Stimulated activated naive B cell treated with anti-CD40 and anti-IgM and Interleukin-4, amounts not matched to agents 10 μg/mL and 1 μg/mL and 100 μg/mL, for 72 hours (primary cell): ENCODE data around the gene TMEM171.

Experiments used
- ATAC-seq, 2 donors: fragments of 150-1000 bp; cut with Tn5 transposase; replicated peaks; 2 replicates each; pipeline ENCODE4 v1.10.0; 2021; ENCODE audit warnings: moderate library complexity in 1 of 2
- DNase-seq: peaks from one replicate; pipeline ENCODE4 v3.0.0; 2021
- H3K27ac Mint-ChIP-seq: one replicate; pipeline ENCODE4 v1.8.0; 2022; ENCODE audit warnings: mild to moderate bottlenecking, mixed read lengths
- H3K27me3 Mint-ChIP-seq, 2 donors: one replicate each; pipeline ENCODE4 v1.8.0; 2022; ENCODE audit warnings: mixed read lengths in 2 of 2
- H3K36me3 Mint-ChIP-seq, 2 donors: one replicate each; pipeline ENCODE4 v1.8.0; 2022; ENCODE audit warnings: mixed read lengths in 2 of 2, mild to moderate bottlenecking in 1 of 2
- H3K4me1 Mint-ChIP-seq, 2 donors: one replicate each; pipeline ENCODE4 v1.8.0; 2022; ENCODE audit warnings: mixed read lengths in 2 of 2, mild to moderate bottlenecking in 1 of 2
- H3K4me3 Mint-ChIP-seq, 2 donors: one replicate each; pipeline ENCODE4 v1.8.0; 2022; ENCODE audit warnings: mild to moderate bottlenecking in 2 of 2, mixed read lengths in 2 of 2, moderate library complexity in 1 of 2
- H3K9me3 Mint-ChIP-seq, 2 donors: one replicate each; pipeline ENCODE4 v1.8.0; 2022; ENCODE audit warnings: mixed read lengths in 2 of 2, mild to moderate bottlenecking in 1 of 2

Gene TMEM171

GRCh38 chr5:73120222-73121118 lies at the start of gene TMEM171:
Gene TMEM171 (plus strand): TSS chr5:73120575. CDS start chr5:73123374, 2,799 bp downstream.
- Mint-ChIP-seq H3K36me3 (no peaks in the 10 kb centered on the region), H3K4me1 (peaks cover 9% of the 10 kb centered on the region in 2 donors), H3K9me3 (peaks cover 0 to 5% of the 10 kb centered on the region in 2 donors), H3K4me3 (peak within 1 kb of the TSS; percentile 39 to 53), H3K27ac (no peak within 1 kb of the TSS), H3K27me3 (peaks cover 55 to 79% of the 10 kb centered on the region in 2 donors)
- DNase-seq = no peak
- ATAC-seq = peak in 1 of 2 donors; percentile 18

GRCh38 chr5:73081093-73081492 lies 39.3 kb upstream of the TMEM171 start:
- Mint-ChIP-seq H3K27me3 (no peaks in the 10 kb centered on the region), H3K27ac (no peak overlapping the region), H3K4me3 (no peak overlapping the region), H3K36me3 (peaks cover 1 to 4% of the 10 kb centered on the region in 2 donors), H3K9me3 (no peaks in the 10 kb centered on the region), H3K4me1 (no peaks in the 10 kb centered on the region)
- DNase-seq (no peak), ATAC-seq (no peak)

- DNase-seq (no peak), ATAC-seq (no peak)
- Mint-ChIP-seq H3K36me3 (peaks cover 1 to 8% of the 10 kb centered on the region in 2 donors), H3K4me3 (no peak overlapping the region), H3K27me3 (no peaks in the 10 kb centered on the region), H3K9me3 (no peaks in the 10 kb centered on the region), H3K27ac (no peak overlapping the region), H3K4me1 (no peaks in the 10 kb centered on the region)
Observed at GRCh38 chr5:73088026-73088425, 32.3 kb upstream of the TMEM171 start.

GRCh38 chr5:73093943-73094342 lies 26.4 kb upstream of the TMEM171 start:
- no peak overlapping the region for H3K27ac Mint-ChIP-seq
- peaks cover 0 to 4% of the 10 kb centered on the region in 2 donors for H3K36me3 Mint-ChIP-seq
- ATAC-seq (peak; percentile 65), DNase-seq (no peak)
- H3K4me1 Mint-ChIP-seq = no peaks in the 10 kb centered on the region
- peaks cover 0 to 5% of the 10 kb centered on the region in 2 donors for H3K9me3 Mint-ChIP-seq
- H3K4me3 Mint-ChIP-seq = no peak overlapping the region
- no peaks in the 10 kb centered on the region for H3K27me3 Mint-ChIP-seq

GRCh38 chr5:73094415-73094814 lies 26.0 kb upstream of the TMEM171 start:
- H3K4me1 Mint-ChIP-seq = no peaks in the 10 kb centered on the region
- H3K27ac Mint-ChIP-seq = no peak overlapping the region
- DNase-seq (no peak), ATAC-seq (peak; percentile 76 to 85)
- H3K4me3 Mint-ChIP-seq = no peak overlapping the region
- peaks cover 0 to 5% of the 10 kb centered on the region in 2 donors for H3K9me3 Mint-ChIP-seq
- H3K36me3 Mint-ChIP-seq = peaks cover 0 to 4% of the 10 kb centered on the region in 2 donors
- no peaks in the 10 kb centered on the region for H3K27me3 Mint-ChIP-seq

GRCh38 chr5:73095564-73096238 lies 24.7 kb upstream of the TMEM171 start:
- ATAC-seq = no peak
- Mint-ChIP-seq H3K36me3 (peaks cover 0 to 4% of the 10 kb centered on the region in 2 donors), H3K9me3 (peaks cover 0 to 5% of the 10 kb centered on the region in 2 donors), H3K4me1 (peaks cover 2 to 6% of the 10 kb centered on the region in 2 donors), H3K27ac (no peak overlapping the region), H3K4me3 (no peak overlapping the region), H3K27me3 (no peaks in the 10 kb centered on the region)
- no peak for DNase-seq

- peaks cover 2 to 6% of the 10 kb centered on the region in 2 donors for H3K4me1 Mint-ChIP-seq
- H3K27me3 Mint-ChIP-seq = no peaks in the 10 kb centered on the region
- H3K9me3 Mint-ChIP-seq = peaks cover 0 to 5% of the 10 kb centered on the region in 2 donors
- no peak for DNase-seq
- peaks cover 0 to 2% of the 10 kb centered on the region in 2 donors for H3K36me3 Mint-ChIP-seq
- H3K27ac Mint-ChIP-seq = no peak overlapping the region
- H3K4me3 Mint-ChIP-seq = no peak overlapping the region
- ATAC-seq = peak; percentile 41 to 47
Observed at GRCh38 chr5:73096239-73096575, 24.2 kb upstream of the TMEM171 start.

- Mint-ChIP-seq H3K36me3 (no peaks in the 10 kb centered on the region), H3K27me3 (no peaks in the 10 kb centered on the region), H3K4me3 (no peak overlapping the region), H3K9me3 (peaks cover 0 to 5% of the 10 kb centered on the region in 2 donors), H3K4me1 (peaks cover 2 to 6% of the 10 kb centered on the region in 2 donors), H3K27ac (no peak overlapping the region)
- no peak for DNase-seq
- no peak for ATAC-seq
Observed at GRCh38 chr5:73097740-73098139, 22.6 kb upstream of the TMEM171 start.

- peak; percentile 76 to 89 for ATAC-seq
Observed at GRCh38 chr5:73100109-73100508, 20.3 kb upstream of the TMEM171 start.

GRCh38 chr5:73103870-73104299 lies 16.5 kb upstream of the TMEM171 start:
- Mint-ChIP-seq H3K4me3 (no peak overlapping the region), H3K36me3 (no peaks in the 10 kb centered on the region), H3K27me3 (peaks cover 15 to 18% of the 10 kb centered on the region in 2 donors), H3K27ac (no peak overlapping the region), H3K4me1 (peaks cover 2 to 6% of the 10 kb centered on the region in 2 donors), H3K9me3 (peaks cover 4% of the 10 kb centered on the region in 2 donors)
- no peak for DNase-seq
- no peak for ATAC-seq

More at GRCh38 chr5:73100109-73100508, 20.3 kb upstream of the TMEM171 start:
- no peaks in the 10 kb centered on the region for H3K36me3 Mint-ChIP-seq
- peaks cover 4 to 5% of the 10 kb centered on the region in 2 donors for H3K9me3 Mint-ChIP-seq
- H3K27me3 Mint-ChIP-seq = peaks cover 10 to 12% of the 10 kb centered on the region in 2 donors
- no peak overlapping the region for H3K4me3 Mint-ChIP-seq
- H3K27ac Mint-ChIP-seq = no peak overlapping the region
- peaks cover 2 to 6% of the 10 kb centered on the region in 2 donors for H3K4me1 Mint-ChIP-seq
- no peak for DNase-seq

- Mint-ChIP-seq H3K27ac (no peak overlapping the region), H3K36me3 (no peaks in the 10 kb centered on the region), H3K27me3 (peaks cover 17 to 19% of the 10 kb centered on the region in 2 donors), H3K4me3 (no peak overlapping the region), H3K4me1 (peaks cover 2 to 6% of the 10 kb centered on the region in 2 donors), H3K9me3 (peaks cover 4% of the 10 kb centered on the region in 2 donors)
- no peak for DNase-seq
- ATAC-seq = no peak
Observed at GRCh38 chr5:73104326-73104725, 16.0 kb upstream of the TMEM171 start.

- H3K27me3 Mint-ChIP-seq = peaks cover 22 to 34% of the 10 kb centered on the region in 2 donors
- H3K4me3 Mint-ChIP-seq = no peak overlapping the region
- DNase-seq (no peak), ATAC-seq (no peak)
- H3K4me1 Mint-ChIP-seq = no peaks in the 10 kb centered on the region
- H3K36me3 Mint-ChIP-seq = no peaks in the 10 kb centered on the region
- H3K27ac Mint-ChIP-seq = no peak overlapping the region
- peaks cover 4% of the 10 kb centered on the region in 2 donors for H3K9me3 Mint-ChIP-seq
Observed at GRCh38 chr5:73106335-73106734, 14.0 kb upstream of the TMEM171 start.

- DNase-seq (no peak), ATAC-seq (no peak)
- peaks cover 0 to 8% of the 10 kb centered on the region in 2 donors for H3K9me3 Mint-ChIP-seq
- H3K4me1 Mint-ChIP-seq = no peaks in the 10 kb centered on the region
- H3K27ac Mint-ChIP-seq = no peak overlapping the region
- H3K27me3 Mint-ChIP-seq = peaks cover 24 to 48% of the 10 kb centered on the region in 2 donors
- H3K4me3 Mint-ChIP-seq = no peak overlapping the region
- no peaks in the 10 kb centered on the region for H3K36me3 Mint-ChIP-seq
Observed at GRCh38 chr5:73110190-73110589, 10.2 kb upstream of the TMEM171 start.

GRCh38 chr5:73111536-73111935 lies 8.8 kb upstream of the TMEM171 start:
- no peak overlapping the region for H3K4me3 Mint-ChIP-seq
- no peak overlapping the region for H3K27ac Mint-ChIP-seq
- H3K4me1 Mint-ChIP-seq = no peaks in the 10 kb centered on the region
- peaks cover 0 to 8% of the 10 kb centered on the region in 2 donors for H3K9me3 Mint-ChIP-seq
- peaks cover 25 to 50% of the 10 kb centered on the region in 2 donors for H3K27me3 Mint-ChIP-seq
- ATAC-seq (no peak), DNase-seq (no peak)
- no peaks in the 10 kb centered on the region for H3K36me3 Mint-ChIP-seq
